HEK293 (cell line): Measurements from ENCODE around the gene ECHDC1.

Experiments used
- CTCF ChIA-PET: fragments of 350-600 bp; formaldehyde crosslinking; extraction: SDS; loops from one replicate; lab custom pipeline; 2021; ENCODE audit warnings: antibody characterized with exemption; lab: Yijun Ruan, JAX
- POLR2A ChIA-PET: fragments of 300-600 bp; formaldehyde crosslinking; extraction: SDS; loops from one replicate; lab custom pipeline; 2020; ENCODE audit warnings: antibody characterized with exemption, inconsistent platforms; lab: Yijun Ruan, JAX
- H3K27ac ChIP-seq: fragments of 200-500 bp; sonication (Bioruptor generic); 2 replicates; pipeline ENCODE4 v1.5.1; 2014; ENCODE audit warnings: low read depth, low read length, control low read depth, inconsistent platforms; ENCODE audit errors: extremely low read depth
- H3K36me3 ChIP-seq, 2 experiments: fragments of 200-500 bp in 1 of 2; sonication (Bioruptor generic) in 1 of 2; 1 replicate in 1 of 2; 2 replicates in 1 of 2; pipeline ENCODE4 v1.5.1; 2014 to 2017; ENCODE audit warnings: inconsistent platforms in 2 of 2, low read length in 2 of 2; ENCODE audit not compliant: control insufficient read depth in 2 of 2, insufficient read depth in 1 of 2
- H3K4me1 ChIP-seq: fragments of 200-500 bp; sonication (Bioruptor generic); 2 replicates; pipeline ENCODE4 v1.5.1; 2014; ENCODE audit warnings: mild to moderate bottlenecking, low read length, inconsistent platforms; ENCODE audit not compliant: control insufficient read depth, insufficient read depth
- H3K4me3 ChIP-seq: 2 replicates; pipeline ENCODE4 v1.5.1; 2011; ENCODE audit warnings: low read depth, mild to moderate bottlenecking, control low read depth, low read length, moderate library complexity
- H3K9me3 ChIP-seq: fragments of 200-500 bp; sonication (Bioruptor generic); 2 replicates; pipeline ENCODE4 v1.5.1; 2014; ENCODE audit warnings: low read depth, low read length, inconsistent platforms; ENCODE audit not compliant: control insufficient read depth, insufficient read depth
- GLI4 ChIP-seq: fragments of 450-650 bp; formaldehyde crosslinking; IDR thresholded peaks from 2 replicates; pipeline ENCODE4 v1.5.1; 2016; ENCODE audit warnings: missing biosample characterization, missing genetic modification characterization
- KLF10 ChIP-seq: fragments of 450-650 bp; IDR thresholded peaks from 2 replicates; pipeline ENCODE4 v1.5.1; 2018; ENCODE audit warnings: missing biosample characterization, mild to moderate bottlenecking, missing genetic modification characterization
- ZBTB48 ChIP-seq: fragments of 450-650 bp; formaldehyde crosslinking; IDR thresholded peaks from 2 replicates; pipeline ENCODE4 v1.5.1; 2016; ENCODE audit warnings: missing biosample characterization, missing genetic modification characterization
- ZFHX2 ChIP-seq: fragments of 450-650 bp; formaldehyde crosslinking; conservative IDR thresholded peaks from 2 replicates; pipeline ENCODE4 v1.5.1; 2016; ENCODE audit warnings: missing biosample characterization, missing genetic modification characterization
- ZFP41 ChIP-seq: fragments of 450-650 bp; formaldehyde crosslinking; IDR thresholded peaks from 2 replicates; pipeline ENCODE4 v1.5.1; 2016; ENCODE audit warnings: missing biosample characterization, missing genetic modification characterization, borderline replicate concordance
- ZNF248 ChIP-seq: fragments of 450-650 bp; formaldehyde crosslinking; IDR thresholded peaks from 2 replicates; pipeline ENCODE4 v1.5.1; 2017; ENCODE audit warnings: missing biosample characterization, missing genetic modification characterization
- ZNF544 ChIP-seq: fragments of 450-650 bp; formaldehyde crosslinking; IDR thresholded peaks from 2 replicates; pipeline ENCODE4 v1.5.0; 2017; ENCODE audit warnings: missing biosample characterization, missing genetic modification characterization
- ZNF548 ChIP-seq: fragments of 450-650 bp; formaldehyde crosslinking; IDR thresholded peaks from 2 replicates; pipeline ENCODE4 v1.5.1; 2016; ENCODE audit warnings: missing biosample characterization, missing genetic modification characterization
- ZNF629 ChIP-seq: fragments of 450-650 bp; formaldehyde crosslinking; IDR thresholded peaks from 2 replicates; pipeline ENCODE4 v1.5.1; 2017; ENCODE audit warnings: missing biosample characterization, missing genetic modification characterization
- ZNF707 ChIP-seq: fragments of 450-650 bp; formaldehyde crosslinking; IDR thresholded peaks from 2 replicates; pipeline ENCODE4 v1.5.1; 2016; ENCODE audit warnings: missing biosample characterization, missing genetic modification characterization
- ZSCAN16 ChIP-seq: fragments of 450-650 bp; formaldehyde crosslinking; IDR thresholded peaks from 2 replicates; pipeline ENCODE4 v1.5.1; 2016; ENCODE audit warnings: missing biosample characterization, missing genetic modification characterization
- TF ChIP-seq, protein P1 (sequence below): fragments of 450-650 bp; formaldehyde crosslinking; optimal IDR thresholded peaks from 2 replicates; pipeline ENCODE3; 2016; ENCODE audit warnings: missing biosample characterization, mild to moderate bottlenecking, missing genetic modification characterization
- TF ChIP-seq, protein P2 (sequence below): fragments of 450-650 bp; formaldehyde crosslinking; conservative IDR thresholded peaks from 2 replicates; pipeline ENCODE4 v1.5.1; 2016; ENCODE audit warnings: low read depth, missing biosample characterization, missing genetic modification characterization
- TF ChIP-seq, protein P3 (sequence below): fragments of 450-650 bp; formaldehyde crosslinking; IDR thresholded peaks from 2 replicates; pipeline ENCODE4 v1.5.1; 2016; ENCODE audit warnings: missing biosample characterization, missing genetic modification characterization
- TF ChIP-seq, protein P4 (sequence below): fragments of 450-650 bp; formaldehyde crosslinking; conservative IDR thresholded peaks from 2 replicates; pipeline ENCODE4 v1.5.1; 2016; ENCODE audit warnings: low read depth, missing biosample characterization, missing genetic modification characterization

Gene ECHDC1

DNA sequence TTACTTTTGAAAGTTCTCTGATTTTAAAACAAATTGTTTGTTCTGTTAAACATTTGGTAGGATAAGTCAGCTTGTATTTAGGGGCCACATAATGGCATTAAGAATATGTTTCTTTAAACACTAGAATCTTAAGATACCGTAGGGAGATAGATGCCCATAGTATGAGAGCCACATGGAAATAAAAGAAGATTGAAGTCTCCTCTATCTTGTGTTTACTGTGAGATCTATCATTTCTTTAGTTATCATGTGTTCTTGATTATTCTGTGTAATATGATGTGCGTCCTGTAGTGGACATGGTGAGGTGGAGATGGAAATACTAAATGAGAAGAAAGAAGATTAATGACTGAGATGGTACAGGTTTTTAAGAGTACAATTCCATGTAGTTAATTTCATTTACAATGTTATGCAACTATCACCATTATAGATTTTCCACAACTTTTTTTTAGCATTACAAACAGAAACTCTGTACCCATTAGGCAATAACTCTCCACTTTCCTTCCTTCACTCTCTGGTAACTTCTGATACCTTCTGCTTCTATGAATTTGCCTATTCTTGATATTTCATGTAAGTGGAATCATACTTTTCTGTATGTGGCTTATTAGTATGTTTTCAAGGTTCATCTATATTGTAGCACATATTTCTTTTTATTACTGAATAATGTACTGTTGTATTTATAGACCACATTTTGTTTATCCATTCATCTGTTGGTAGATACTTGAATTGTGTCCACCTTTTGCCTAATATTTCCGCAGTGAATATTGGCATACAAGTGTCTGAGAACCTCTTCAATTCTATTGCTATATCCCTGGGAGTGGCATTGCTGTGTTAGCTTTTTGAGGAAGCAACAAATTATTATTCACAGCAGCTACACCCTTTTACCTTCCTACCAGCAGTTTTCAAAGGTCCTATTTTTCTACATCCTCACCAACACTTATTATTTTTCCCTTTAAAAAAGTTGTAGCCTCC lies 65.2 kb downstream of the ECHDC1 start (continued):
- TF ChIP-seq ZNF629: no peak
- TF ChIP-seq, protein P1, sequence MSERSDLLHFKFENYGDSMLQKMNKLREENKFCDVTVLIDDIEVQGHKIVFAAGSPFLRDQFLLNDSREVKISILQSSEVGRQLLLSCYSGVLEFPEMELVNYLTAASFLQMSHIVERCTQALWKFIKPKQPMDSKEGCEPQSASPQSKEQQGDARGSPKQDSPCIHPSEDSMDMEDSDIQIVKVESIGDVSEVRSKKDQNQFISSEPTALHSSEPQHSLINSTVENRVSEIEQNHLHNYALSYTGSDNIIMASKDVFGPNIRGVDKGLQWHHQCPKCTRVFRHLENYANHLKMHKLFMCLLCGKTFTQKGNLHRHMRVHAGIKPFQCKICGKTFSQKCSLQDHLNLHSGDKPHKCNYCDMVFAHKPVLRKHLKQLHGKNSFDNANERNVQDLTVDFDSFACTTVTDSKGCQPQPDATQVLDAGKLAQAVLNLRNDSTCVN (tag by site-specific recombination): no peak
- TF ChIP-seq GLI4 (tag by site-specific recombination): no peak
- TF ChIP-seq ZNF548: no peak
- TF ChIP-seq, protein P2, sequence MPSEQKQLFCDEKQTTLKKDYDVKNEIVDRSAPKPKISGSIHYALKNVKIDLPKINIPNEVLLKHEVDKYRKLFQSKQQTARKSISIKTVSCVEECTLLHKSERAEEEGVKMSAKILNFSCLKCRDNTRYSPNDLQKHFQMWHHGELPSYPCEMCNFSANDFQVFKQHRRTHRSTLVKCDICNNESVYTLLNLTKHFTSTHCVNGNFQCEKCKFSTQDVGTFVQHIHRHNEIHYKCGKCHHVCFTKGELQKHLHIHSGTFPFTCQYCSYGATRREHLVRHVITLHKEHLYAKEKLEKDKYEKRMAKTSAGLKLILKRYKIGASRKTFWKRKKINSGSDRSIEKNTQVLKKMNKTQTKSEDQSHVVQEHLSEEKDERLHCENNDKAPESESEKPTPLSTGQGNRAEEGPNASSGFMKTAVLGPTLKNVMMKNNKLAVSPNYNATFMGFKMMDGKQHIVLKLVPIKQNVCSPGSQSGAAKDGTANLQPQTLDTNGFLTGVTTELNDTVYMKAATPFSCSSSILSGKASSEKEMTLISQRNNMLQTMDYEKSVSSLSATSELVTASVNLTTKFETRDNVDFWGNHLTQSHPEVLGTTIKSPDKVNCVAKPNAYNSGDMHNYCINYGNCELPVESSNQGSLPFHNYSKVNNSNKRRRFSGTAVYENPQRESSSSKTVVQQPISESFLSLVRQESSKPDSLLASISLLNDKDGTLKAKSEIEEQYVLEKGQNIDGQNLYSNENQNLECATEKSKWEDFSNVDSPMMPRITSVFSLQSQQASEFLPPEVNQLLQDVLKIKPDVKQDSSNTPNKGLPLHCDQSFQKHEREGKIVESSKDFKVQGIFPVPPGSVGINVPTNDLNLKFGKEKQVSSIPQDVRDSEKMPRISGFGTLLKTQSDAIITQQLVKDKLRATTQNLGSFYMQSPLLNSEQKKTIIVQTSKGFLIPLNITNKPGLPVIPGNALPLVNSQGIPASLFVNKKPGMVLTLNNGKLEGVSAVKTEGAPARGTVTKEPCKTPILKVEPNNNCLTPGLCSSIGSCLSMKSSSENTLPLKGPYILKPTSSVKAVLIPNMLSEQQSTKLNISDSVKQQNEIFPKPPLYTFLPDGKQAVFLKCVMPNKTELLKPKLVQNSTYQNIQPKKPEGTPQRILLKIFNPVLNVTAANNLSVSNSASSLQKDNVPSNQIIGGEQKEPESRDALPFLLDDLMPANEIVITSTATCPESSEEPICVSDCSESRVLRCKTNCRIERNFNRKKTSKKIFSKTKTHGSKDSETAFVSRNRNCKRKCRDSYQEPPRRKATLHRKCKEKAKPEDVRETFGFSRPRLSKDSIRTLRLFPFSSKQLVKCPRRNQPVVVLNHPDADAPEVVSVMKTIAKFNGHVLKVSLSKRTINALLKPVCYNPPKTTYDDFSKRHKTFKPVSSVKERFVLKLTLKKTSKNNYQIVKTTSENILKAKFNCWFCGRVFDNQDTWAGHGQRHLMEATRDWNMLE (tag by site-specific recombination): no peak

DNA sequence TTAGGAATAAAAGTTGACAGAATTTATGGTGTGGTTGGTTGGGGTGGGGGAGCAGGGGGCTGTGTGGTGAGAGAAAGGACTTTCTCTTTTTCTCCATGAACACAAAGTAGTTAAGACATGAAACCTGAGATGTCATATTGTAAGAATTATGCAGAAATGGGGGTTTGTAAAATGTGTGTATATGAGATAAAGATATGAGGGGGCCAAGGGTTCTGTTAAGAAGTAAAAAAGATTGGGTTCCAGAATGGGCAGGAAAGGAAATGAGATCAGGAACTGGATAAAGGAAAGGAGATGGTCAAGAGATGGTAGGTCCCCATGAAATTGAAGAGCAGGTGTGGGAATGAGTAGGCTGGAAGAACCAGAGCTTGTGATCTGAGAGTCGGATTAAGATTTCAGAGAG lies 67.1 kb downstream of the ECHDC1 start:
- CTCF ChIA-PET: interaction anchor here (2.3 kb wide), 1 partner anchor 10 kb away, joined by 13 read pairs; the partner anchor contains the start of gene RNF146
- H3K4me1 ChIP-seq: peaks cover 2% of the 10 kb centered on the region; the same call in 1 of the 2 replicates

More for the DNA sequence above, 67.1 kb downstream of the ECHDC1 start:
- POLR2A ChIA-PET: interaction anchor here (2.3 kb wide), 1 partner anchor 10 kb away, joined by 12 read pairs; the partner anchor contains the start of gene RNF146
- Histone ChIP-seq H3K27ac (no peak overlapping the region), H3K9me3 (no peaks in the 10 kb centered on the region), H3K4me3 (no peak overlapping the region), H3K36me3 (peaks cover 0 to 5% of the 10 kb centered on the region in 2 experiments; a peak in 2 of 3 replicates)
- TF ChIP-seq ZNF544 (tag by site-specific recombination): no peak
- TF ChIP-seq ZFHX2 (tag by site-specific recombination): no peak
- no peak for TF ChIP-seq ZNF248 (tag by site-specific recombination)
- TF ChIP-seq, protein P3, sequence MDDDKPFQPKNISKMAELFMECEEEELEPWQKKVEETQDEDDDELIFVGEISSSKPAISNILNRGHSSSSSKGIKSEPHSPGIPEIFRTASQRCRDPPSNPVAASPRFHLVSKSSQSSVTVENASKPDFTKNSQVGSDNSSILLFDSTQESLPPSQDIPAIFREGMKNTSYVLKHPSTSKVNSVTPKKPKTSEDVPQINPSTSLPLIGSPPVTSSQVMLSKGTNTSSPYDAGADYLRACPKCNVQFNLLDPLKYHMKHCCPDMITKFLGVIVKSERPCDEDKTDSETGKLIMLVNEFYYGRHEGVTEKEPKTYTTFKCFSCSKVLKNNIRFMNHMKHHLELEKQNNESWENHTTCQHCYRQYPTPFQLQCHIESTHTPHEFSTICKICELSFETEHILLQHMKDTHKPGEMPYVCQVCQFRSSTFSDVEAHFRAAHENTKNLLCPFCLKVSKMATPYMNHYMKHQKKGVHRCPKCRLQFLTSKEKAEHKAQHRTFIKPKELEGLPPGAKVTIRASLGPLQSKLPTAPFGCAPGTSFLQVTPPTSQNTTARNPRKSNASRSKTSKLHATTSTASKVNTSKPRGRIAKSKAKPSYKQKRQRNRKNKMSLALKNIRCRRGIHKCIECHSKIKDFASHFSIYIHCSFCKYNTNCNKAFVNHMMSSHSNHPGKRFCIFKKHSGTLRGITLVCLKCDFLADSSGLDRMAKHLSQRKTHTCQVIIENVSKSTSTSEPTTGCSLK: no peak
- TF ChIP-seq ZNF707 (tag by site-specific recombination): no peak
- TF ChIP-seq ZBTB48 (tag by site-specific recombination): no peak
- no peak for TF ChIP-seq KLF10
- TF ChIP-seq ZSCAN16 (tag by site-specific recombination): no peak
- TF ChIP-seq, protein P4, sequence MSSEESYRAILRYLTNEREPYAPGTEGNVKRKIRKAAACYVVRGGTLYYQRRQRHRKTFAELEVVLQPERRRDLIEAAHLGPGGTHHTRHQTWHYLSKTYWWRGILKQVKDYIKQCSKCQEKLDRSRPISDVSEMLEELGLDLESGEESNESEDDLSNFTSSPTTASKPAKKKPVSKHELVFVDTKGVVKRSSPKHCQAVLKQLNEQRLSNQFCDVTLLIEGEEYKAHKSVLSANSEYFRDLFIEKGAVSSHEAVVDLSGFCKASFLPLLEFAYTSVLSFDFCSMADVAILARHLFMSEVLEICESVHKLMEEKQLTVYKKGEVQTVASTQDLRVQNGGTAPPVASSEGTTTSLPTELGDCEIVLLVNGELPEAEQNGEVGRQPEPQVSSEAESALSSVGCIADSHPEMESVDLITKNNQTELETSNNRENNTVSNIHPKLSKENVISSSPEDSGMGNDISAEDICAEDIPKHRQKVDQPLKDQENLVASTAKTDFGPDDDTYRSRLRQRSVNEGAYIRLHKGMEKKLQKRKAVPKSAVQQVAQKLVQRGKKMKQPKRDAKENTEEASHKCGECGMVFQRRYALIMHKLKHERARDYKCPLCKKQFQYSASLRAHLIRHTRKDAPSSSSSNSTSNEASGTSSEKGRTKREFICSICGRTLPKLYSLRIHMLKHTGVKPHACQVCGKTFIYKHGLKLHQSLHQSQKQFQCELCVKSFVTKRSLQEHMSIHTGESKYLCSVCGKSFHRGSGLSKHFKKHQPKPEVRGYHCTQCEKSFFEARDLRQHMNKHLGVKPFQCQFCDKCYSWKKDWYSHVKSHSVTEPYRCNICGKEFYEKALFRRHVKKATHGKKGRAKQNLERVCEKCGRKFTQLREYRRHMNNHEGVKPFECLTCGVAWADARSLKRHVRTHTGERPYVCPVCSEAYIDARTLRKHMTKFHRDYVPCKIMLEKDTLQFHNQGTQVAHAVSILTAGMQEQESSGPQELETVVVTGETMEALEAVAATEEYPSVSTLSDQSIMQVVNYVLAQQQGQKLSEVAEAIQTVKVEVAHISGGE (tag by site-specific recombination): no peak
- TF ChIP-seq ZFP41 (tag by site-specific recombination): no peak
